ENCODE results near the gene PDSS2.

The PDSS2 gene

GRCh38 chr6:107444277-107444676, 15.1 kb downstream of the PDSS2 start:
- in situ Hi-C loops (cut with MboI; ENCODE audit: low sequenced_read_pairs, unreplicated experiment), result no loop called here

GRCh38 chr6:107443608-107444267, 15.6 kb downstream of the PDSS2 start:
- TF ChIP-seq CTCF (IDR thresholded peaks at IDR 0.05; ENCODE audit: borderline replicate concordance, control extremely low read depth, extremely low read depth, insufficient read depth, missing control alignments), result no peak
- in situ Hi-C loops (cut with MboI; ENCODE audit: low sequenced_read_pairs, unreplicated experiment), result no loop called here
- no peak for DNase-seq (ENCODE audit: low spot score)

More at GRCh38 chr6:107444277-107444676, 15.1 kb downstream of the PDSS2 start:
- no peak for TF ChIP-seq CTCF (IDR thresholded peaks at IDR 0.05; ENCODE audit: borderline replicate concordance, control extremely low read depth, extremely low read depth, insufficient read depth, missing control alignments)
- no peak for DNase-seq (ENCODE audit: low spot score)

GRCh38 chr6:107442938-107443607, 16.3 kb downstream of the PDSS2 start:
- in situ Hi-C loops (cut with MboI; ENCODE audit: low sequenced_read_pairs, unreplicated experiment), result no loop called here
- TF ChIP-seq CTCF (IDR thresholded peaks at IDR 0.05; ENCODE audit: borderline replicate concordance, control extremely low read depth, extremely low read depth, insufficient read depth, missing control alignments), result no peak
- DNase-seq (ENCODE audit: low spot score), result no peak

GRCh38 chr6:107441682-107442081, 17.7 kb downstream of the PDSS2 start:
- DNase-seq (ENCODE audit: low spot score), result no peak
- in situ Hi-C loops (cut with MboI; ENCODE audit: low sequenced_read_pairs, unreplicated experiment), result no loop called here
- no peak for TF ChIP-seq CTCF (IDR thresholded peaks at IDR 0.05; ENCODE audit: borderline replicate concordance, control extremely low read depth, extremely low read depth, insufficient read depth, missing control alignments)

- no peak for DNase-seq (ENCODE audit: low spot score)
- no peak for TF ChIP-seq CTCF (IDR thresholded peaks at IDR 0.05; ENCODE audit: borderline replicate concordance, control extremely low read depth, extremely low read depth, insufficient read depth, missing control alignments)
- in situ Hi-C loops (cut with MboI; ENCODE audit: low sequenced_read_pairs, unreplicated experiment), result no loop called here
Observed at GRCh38 chr6:107440936-107441335, 18.4 kb downstream of the PDSS2 start.

- DNase-seq (ENCODE audit: low spot score), result no peak
- no peak for TF ChIP-seq CTCF (IDR thresholded peaks at IDR 0.05; ENCODE audit: borderline replicate concordance, control extremely low read depth, extremely low read depth, insufficient read depth, missing control alignments)
- in situ Hi-C loops (cut with MboI; ENCODE audit: low sequenced_read_pairs, unreplicated experiment), result no loop called here
Observed at GRCh38 chr6:107439406-107439805, 20.0 kb downstream of the PDSS2 start.

Measured in GM13976 (cell line).